GM19099 (cell line): Measurements from ENCODE around the gene TARBP1.

Experiments
- POLR2A ChIP-seq: IDR thresholded peaks from 3 replicates; pipeline ENCODE4 v1.6.1; 2011; ENCODE audit warnings: low read depth; ENCODE audit not compliant: insufficient read length; ENCODE audit errors: extremely low read depth

Gene TARBP1

DNA sequence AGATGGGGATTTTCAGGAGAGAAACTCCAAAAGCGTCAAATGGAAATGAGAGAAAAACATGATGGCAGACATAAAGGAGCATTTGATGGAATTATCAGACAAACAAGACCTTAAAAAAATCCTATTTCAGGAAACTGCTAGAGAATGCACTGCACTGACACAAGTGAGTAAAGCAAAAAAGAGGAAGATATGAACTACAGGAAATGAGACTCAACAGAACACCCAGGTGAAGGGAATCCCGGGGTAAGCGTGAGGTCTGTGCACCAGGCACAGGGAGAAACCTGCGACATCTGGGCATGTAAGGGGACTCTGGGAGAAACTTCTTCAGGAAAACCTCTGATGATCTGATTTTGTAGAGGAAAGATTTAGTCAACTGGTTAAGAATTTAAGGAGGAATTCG, 2.8 kb downstream of the TARBP1 start:
- TF ChIP-seq POLR2A: no peak

DNA sequence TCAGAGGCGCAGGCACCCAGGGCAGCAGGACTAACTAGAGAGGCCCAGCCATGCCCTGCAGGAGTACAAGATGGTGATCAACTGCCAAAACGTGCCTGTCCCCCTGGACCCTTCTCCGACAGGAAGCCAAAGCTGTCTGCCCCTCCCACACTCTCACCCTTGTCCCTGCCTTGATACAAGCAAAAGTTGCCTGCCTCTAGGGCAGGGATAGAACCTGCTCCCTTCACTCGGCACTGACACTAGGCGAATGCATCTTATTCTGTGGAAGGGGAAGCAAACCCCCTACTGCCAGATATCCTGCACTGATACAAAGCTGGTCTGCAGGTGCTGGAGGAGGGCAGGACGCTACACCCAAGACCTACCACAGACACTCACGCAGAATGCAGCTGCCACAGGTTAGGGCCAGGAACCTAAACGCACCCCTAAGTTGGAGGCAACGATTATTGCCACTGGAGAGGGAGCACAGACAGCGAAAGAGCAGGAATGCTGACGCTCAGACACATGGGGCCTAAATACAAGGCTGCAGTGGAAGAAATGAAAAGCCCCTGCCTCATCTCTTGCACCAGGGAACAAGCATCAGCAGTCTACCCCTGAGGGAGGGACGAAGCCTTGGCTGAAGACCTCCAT, 3.7 kb downstream of the TARBP1 start:
- TF ChIP-seq POLR2A: no peak

DNA sequence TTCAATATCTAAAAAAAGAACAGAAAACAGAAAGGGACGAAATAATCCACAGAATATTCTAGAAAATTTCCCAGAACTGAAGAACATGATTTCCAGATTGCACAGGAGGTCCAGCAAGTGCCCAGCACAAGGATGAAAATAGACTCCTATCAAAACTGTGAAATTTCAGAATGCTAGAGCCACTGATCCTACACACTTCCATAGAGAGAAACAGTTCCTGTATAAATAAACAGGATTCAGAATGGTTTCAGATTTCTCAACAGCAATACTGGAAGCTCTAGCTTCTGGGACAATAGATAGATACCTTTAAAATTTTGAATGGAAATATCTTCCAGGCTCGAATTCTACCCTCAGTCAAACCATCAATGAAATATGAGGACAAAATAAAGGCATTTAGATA, 4.6 kb downstream of the TARBP1 start:
- TF ChIP-seq POLR2A: no peak

DNA sequence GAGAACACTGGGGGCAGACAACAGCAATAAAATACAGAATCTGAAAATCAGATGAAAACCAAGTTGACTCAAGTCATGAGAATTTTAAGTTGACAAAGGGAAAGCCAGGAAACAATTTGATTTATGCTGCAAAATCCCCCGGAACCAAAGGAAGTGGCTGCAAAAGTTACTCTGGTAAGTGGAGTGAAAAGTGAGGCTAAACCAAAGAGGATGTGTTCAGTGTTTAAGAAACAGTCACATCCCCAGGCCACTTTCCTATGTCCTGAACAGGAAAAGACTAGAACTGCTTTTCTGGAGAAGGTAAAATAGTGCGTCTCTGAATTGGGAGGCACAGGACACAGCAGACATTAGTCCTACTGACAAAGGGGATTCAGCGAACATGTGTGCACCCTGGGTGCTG, 5.9 kb downstream of the TARBP1 start:
- TF ChIP-seq POLR2A: no peak

DNA sequence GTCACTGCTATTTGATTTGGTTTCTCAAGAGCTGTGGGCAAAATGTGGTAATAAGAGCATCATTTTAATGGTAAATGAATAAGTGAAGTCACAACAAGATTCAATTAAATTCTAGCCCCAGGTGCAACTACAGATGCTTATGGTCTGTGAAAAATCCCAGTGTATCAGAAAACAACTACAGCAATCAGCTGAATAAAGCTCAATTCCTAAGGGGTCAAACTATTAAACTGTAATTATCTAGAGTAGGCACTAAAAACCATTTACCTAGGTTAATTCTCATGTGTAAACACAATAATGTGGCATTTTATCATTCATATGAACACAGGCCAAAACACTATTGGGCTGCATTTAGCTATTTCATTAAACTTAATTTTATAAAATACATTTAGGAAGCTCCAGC, 9.6 kb downstream of the TARBP1 start:
- TF ChIP-seq POLR2A: no peak

DNA sequence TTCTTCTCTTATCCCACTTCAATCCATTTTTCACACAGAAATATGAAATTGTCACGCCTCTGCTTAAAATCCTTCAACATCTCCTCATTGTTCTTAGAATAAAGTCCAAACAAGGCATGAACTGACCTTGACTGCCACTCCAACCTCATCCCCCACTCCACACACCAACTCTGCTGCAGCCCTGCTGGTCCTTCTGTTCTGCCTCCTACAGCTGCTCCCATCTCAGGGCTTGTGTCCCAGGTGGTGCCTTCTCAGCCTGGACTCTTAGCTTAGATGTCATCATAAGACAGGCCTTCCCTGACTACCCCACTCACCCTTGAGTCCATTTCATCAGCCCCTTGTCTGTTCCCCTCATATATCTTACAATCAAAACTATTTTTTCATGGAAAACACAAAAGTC, 10.4 kb downstream of the TARBP1 start:
- no peak for TF ChIP-seq POLR2A

DNA sequence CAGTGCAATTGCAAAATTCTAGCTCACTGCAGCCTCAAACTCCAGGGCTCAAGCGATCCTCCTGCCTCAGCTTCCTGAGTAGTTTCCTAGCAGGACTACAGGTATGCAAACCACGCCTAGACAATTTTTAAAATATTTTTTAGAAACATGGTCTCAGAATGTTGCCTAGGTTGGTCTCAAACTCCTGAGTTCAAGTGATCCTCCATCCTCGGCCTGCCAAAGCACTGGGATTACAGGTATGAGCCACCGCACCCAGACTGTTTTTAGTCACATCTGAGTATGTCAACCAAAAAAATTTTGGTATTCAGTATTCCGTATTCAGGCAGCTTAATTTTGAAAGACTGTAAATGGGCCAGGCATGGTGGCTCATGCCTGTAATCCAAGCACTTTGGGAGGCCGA, 11.2 kb downstream of the TARBP1 start:
- TF ChIP-seq POLR2A: no peak

DNA sequence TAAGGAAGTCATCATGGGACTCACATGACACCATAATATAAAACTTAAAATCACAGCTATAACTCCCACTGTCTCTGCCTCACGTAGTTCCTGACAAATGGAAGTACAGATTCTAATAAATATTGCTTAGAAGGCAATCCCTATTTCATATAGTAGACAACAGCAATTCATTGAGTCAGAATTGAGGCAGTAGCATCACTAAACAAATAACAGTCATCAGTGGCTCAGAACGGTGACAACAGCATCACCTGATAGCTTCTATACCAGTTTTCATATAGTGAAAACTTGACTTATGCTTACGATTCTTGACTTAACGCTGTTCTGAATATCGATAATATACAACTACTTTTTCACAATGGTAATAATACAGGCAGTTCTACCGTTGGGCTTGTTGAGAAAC, 12.0 kb downstream of the TARBP1 start:
- TF ChIP-seq POLR2A: no peak

DNA sequence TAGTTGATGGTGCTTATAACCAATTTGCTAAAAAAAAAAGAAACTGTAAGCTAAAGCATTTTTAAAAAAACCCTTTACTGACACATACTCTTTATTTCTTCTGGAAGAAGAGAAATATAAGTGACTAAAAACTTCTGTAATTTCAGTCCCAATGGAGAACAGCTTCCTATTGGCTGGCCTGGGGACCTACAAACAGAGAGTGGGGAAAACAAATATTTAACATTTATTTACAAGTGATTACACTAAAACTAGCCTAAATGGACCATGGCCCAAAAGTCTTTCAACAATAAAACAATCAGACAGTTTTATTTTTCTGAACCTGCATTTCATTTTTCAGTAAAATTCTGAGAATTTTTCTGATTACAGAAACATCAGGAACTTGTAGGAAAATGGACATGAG, 15.2 kb downstream of the TARBP1 start:
- no peak for TF ChIP-seq POLR2A

DNA sequence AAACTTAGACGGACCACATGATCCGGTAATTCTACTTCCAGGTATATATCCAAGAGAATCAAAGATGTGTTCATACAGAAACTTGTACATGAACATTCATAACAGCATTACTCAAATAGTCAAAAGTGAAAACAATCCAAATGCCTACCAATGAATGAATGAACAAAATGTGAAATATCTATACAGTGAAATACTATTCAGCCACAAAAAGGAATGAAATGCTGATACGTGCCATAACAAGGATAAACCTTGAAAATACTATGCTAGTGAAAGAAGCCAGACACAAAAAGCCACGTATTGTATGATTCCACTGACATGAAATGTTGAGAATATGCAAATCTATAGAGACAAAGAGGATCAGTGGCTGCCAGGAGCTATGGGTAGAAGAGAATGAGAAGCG, 18.3 kb downstream of the TARBP1 start:
- no peak for TF ChIP-seq POLR2A

DNA sequence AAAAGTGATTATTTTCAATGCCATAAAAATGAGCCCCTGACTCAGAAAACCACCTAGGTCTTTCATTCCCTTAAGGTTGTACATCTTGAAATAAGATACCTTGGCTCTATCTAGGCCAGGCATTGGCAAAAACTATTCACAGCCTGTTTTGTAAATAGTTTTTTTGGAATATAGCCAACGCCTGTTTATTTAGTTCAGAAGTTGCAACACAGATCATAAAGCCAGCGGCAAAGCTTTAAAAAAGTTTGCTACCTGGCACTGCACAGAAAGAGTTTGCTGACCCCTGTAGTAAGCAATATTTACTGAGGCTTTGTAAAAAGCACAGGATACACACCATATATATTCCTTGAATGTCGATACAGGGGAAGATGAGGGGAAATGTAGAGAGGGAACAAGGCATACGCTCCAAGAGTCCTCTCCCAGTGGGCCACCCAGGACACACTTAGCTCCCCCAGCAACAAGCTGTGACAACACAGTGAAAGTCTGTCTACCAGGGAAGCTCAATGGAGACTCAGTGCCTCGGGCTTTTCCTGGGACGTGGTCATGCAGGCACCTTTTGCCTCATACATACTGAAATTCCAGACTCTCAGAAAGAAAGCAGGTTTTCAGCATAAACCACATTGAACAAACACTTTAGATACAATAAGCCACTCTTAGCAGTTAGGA, 20.5 kb downstream of the TARBP1 start:
- TF ChIP-seq POLR2A: no peak

DNA sequence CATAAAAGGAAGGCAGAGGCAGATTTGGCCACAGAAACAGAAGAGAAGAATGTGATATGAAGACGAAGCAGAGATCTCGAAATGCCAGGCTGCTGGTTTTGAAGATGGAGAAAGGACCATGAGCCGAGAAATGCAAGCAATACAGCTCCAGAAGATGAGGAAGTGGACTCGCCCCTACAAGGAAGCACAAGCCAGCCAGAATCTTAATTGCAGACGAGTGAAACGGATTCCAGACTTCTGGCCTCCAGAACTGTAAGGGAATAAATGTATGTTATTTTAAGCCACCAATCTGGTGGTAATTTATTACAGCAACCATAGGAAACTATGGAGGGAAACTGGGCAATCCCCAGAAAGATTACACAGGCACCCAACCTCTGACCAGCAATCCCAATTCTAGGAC, 24.1 kb downstream of the TARBP1 start:
- TF ChIP-seq POLR2A: no peak

DNA sequence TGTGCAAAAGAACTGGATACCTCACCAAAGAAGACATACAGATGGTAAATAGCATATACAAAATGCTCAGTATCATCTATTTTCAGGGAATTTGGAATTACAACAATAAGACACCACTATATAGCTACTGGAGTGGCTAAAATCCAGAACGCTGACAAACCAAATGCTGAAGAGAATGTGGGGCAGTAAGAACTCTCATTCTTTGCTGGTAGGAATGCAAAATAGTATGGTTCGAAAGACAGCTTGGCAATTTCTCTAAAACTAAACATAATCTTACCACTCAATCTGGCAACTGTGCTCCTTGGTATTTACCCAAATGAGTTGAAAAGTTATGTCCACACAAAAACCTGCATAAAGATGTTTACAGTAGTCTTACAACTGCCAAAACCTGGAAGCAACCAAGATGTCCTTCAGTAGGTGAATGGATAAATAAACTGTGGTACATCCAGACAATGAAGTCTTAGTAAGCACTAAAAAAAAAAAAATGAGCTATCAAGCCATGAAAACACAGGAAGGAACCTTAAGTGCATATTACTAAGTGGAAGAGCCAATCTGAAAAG, 26.5 kb downstream of the TARBP1 start:
- no peak for TF ChIP-seq POLR2A

DNA sequence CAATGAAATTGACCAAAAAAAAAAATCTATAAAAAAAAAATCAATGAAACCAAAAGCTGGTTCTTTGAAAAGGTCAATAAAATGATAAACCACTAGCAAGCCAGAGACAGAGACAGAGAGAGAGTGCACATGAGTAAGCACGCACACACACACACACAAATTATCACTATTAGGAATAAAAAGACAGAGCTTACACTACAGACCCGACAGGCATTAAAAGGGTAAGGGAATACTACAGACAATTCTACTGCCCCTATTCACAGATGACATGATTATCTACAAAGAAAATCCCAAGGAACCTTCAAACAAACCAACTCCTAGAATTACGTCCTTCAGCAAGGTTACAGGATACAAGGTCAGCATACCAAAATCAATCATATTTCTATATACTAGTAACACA, 38.6 kb downstream of the TARBP1 start:
- TF ChIP-seq POLR2A: no peak

DNA sequence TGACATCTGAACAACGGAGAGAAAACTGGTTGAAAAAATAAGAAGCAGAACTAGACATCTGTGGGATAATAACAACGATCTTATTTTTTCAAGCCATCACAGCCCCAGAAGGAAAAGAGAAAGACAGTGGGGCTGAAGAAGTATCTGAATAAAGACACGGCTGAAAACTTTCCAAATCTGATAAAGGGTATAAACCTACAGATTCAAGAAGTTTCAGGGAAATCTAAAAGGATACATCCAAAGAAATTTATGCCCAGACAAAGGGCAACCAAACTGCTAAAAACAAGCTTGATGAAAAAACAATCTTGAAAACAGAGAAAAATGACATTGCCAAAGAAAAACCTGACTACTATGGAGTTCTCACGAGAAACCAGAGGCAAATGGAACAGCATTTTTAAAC, 40.4 kb downstream of the TARBP1 start:
- no peak for TF ChIP-seq POLR2A

DNA sequence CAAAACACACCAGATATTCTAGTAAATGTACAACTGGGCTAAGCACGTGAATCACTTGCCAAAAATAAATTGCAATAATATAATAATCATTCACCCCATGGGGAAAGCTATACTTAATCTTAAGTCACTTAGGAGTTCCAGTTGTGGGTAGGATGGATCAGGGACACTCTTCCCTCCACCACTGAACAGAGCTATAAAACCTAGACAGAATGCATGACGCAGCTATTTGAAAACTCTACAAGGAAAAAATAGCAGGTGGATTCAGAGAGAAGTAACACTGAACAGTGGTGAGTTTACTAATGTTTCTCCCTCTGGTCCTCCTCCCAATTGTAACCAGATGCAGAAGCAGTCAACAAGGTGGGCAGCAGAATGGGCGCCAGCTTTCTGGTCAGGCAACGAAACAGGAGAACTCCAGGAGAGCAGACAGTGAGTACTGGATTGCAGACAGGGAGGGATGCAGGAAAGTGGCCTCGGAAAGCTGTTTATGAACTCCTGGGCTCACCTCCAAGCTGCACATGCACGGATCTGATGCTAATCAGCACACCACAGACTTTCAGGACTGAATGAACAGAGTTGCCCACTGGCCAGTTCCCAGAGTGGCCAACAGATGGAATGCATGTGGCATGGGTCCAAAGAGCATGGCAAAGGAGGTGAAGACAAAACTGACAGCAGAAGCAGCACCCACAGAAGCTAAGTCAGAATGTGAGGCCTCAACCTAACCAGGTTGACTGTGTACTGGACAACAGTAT, 41.4 kb downstream of the TARBP1 start:
- no peak for TF ChIP-seq POLR2A
